ENCODE results near the gene B4GAT1. TPM values are rescaled to one million over a fixed set of nuclear protein-coding genes. Genes with fewer than 3 reads are reported as not detected.

The B4GAT1 gene
- 24.9 and 28.6 TPM in 2 replicates for total RNA-seq (2014; rRNA removed; shearing (Covaris generic))

GRCh38 chr11:66347425-66348276 is at the start of gene B4GAT1:
TSS of gene B4GAT1 (minus strand) at chr11:66347629. CDS start at chr11:66347545, 84 bp downstream.

DNA sequence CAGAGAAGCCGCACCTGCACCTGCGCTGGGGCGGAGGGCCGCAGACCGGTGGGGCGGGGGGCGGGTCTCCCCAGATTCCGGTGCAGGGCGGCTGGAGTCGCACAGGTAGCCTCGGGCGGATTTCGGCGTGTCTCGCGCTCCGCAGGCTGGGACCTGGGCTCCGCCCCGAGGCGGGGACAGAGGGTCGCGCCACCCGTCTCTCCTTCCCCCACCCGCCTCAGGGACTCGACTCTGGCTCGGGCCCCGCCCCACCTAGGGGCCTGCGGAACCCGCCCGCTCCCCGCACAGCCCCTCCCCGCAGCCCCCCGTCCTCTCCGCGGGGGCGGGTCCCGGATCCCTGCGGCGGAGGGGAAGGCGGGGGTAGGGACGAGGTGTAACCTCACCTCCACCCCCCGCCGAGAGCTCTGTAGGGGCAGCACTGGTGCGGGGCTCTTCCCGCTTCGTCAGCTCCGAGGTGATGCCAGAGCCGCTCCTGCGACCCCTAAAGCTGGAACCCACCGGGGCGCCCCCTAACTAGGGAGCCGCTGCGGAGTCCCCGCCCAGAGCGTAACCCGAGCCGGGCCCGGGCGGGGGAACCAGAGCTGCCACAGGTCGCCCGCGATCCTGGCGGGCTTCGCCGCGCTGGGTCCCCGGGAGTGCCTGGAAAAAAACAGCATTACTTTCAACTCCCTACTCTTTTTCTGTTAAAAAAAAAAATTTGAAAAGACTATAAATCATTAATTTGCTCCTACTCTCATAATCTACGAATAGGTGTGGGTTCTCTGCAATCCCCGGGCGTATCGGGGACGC is 24.4 kb upstream of the B4GAT1 start, which contains the start of gene SLC29A2:
Gene SLC29A2, minus strand, starts transcription at position 134 of the 789 bp plus-strand sequence. CDS start 169 bp downstream, outside the sequence.

DNA sequence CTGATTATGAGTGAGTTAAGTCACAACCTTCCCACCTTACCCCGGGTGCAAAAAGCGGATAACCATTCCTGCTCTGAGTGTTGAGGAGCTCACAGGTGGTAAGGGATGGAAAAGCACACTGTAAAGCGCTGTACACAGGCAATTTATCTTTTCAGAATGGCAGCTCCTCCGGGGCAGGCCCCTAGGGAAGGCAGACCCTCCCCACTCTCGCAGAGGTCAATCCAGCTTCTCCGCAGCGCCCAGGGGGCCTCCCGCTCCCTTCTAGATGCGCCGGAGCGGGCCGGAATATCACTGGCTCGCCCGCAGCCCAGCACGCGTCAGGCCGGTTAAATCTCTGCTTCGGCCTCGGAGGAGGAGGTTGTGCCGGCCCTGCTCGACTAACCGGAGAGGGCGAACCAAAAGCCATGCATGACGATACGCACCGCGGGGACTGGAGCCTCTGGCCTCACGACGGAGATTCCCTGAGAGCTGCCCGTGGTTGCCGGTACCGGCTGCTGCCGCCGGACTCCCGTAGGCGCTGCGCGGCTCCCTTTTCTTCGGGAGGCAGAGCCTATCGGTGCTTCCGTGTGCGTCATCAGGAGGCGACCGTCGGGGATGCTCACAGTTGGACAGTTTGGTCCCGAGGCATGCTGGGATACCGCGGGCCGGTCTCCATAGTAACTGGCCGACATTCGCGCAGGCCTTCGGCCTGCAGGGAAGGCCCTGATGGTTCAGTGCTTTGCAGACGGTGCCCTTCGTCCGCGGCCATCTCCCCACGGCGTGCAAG is 2.7 kb downstream of the B4GAT1 start, which contains the start of gene BRMS1:
Gene BRMS1, minus strand, starts transcription at position 555 of the 766 bp plus-strand sequence. CDS start 2,870 bp downstream, outside the sequence.

DNA sequence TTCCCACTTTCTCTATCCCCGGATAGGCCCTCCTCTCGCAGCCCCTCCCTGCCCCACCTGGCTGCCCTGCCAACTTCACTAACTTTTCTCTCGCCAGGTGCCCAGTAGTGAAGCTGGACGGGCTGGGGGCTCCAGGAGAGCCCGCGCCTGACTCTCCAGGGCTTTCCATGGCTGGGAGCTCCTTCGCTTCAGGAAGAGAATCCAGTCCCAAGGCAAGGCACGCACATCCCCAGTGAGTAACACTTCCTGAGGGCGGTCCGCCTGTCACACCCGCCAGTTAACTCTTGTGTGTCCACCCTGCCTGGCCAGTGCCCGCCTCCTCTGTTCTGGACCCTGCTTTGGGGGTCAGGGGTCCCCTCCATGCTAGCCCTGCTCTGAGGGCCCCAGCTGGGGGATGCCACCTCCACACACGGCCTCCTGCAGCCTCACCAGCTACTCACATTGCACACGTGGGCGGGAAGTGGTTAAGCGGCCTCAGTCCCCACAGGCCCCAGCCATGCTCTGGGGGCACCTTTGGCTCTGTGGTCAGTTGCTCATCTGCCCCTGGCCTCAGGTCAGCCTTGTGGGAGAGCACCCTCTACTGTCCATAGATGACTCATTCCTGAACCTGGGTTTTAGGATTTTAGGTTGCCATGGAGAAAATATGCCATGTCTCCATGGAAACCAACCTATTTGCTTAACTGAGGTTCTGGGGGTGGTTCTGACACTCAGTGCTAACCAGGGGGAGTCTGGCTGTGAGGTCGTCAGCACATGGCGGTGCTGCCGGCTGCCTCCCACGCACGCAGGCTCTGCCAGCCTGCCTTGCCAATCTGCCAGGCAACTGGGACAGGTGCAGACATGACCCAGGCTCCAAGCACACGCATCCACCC is 11.0 kb downstream of the B4GAT1 start, which contains the start of gene RIN1:
Gene RIN1, minus strand, starts transcription at position 201 of the 869 bp plus-strand sequence. Its CDS starts 32 bp downstream, at position 169.

DNA sequence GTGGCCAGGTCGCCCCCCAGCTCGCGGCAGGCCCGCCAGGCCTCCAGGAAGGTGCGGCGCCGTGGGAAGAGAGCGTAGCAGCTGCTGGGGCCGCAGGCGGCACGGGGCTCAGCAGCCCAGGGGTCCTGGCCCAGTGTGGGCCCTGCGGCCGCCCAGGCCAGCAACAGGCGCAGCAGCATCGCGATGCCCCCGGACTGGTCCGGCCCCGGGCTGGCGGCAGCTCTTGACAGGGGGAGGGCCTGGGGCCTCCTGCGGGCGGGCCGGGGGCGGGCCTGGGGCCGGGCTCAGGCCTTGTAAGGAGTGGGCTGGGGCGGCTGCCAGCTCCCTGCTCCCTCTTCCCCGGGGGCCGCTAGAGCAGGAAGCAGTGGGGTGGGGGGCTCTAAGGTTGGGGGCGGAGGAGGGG is 30.6 kb downstream of the B4GAT1 start, which contains the start of gene CD248:
Gene CD248, minus strand, starts transcription at position 196 of the 403 bp plus-strand sequence. Its CDS starts 17 bp downstream, at position 179.

Small RNA genes within 50 kb of the gene (small RNA-seq; reads per million reads assigned to genes)
- gene RF00017 (not detected), gene RNU1-84P (not detected)

Other genes with a start within 250 kb of the B4GAT1 start
- gene KLC2, start 89.9 kb downstream of the B4GAT1 start, total RNA-seq (2014; rRNA removed; shearing (Covaris generic)): 23.0 and 24.2 TPM in 2 replicates
- 158 and 177 TPM in 2 replicates for gene RAB1B, start 79.0 kb downstream of the B4GAT1 start, total RNA-seq (2014; rRNA removed; shearing (Covaris generic))
- gene CNIH2, start 69.5 kb downstream of the B4GAT1 start, total RNA-seq (2014; rRNA removed; shearing (Covaris generic)): 8.3 and 12.4 TPM in 2 replicates
- gene YIF1A, start 58.5 kb downstream of the B4GAT1 start, total RNA-seq (2014; rRNA removed; shearing (Covaris generic)): 105 and 132 TPM in 2 replicates
- 0.08 TPM in 1 of 2 replicates, not detected in the other for gene TMEM151A, start 55.7 kb downstream of the B4GAT1 start, total RNA-seq (2014; rRNA removed; shearing (Covaris generic))
- not detected in 2 replicates for gene CD248, start 30.6 kb downstream of the B4GAT1 start, total RNA-seq (2014; rRNA removed; shearing (Covaris generic))
- 43.6 and 47.2 TPM in 2 replicates for gene RIN1, start 11.2 kb downstream of the B4GAT1 start, total RNA-seq (2014; rRNA removed; shearing (Covaris generic))
- gene BRMS1, start 2.5 kb downstream of the B4GAT1 start, total RNA-seq (2014; rRNA removed; shearing (Covaris generic)): 67.3 and 77.0 TPM in 2 replicates
- 4.5 and 6.0 TPM in 2 replicates for gene SLC29A2, start 24.1 kb upstream of the B4GAT1 start, total RNA-seq (2014; rRNA removed; shearing (Covaris generic))
- gene NPAS4, start 73.4 kb upstream of the B4GAT1 start, total RNA-seq (2014; rRNA removed; shearing (Covaris generic)): not detected in 2 replicates
- gene MRPL11, start 91.2 kb upstream of the B4GAT1 start, total RNA-seq (2014; rRNA removed; shearing (Covaris generic)): 109 and 113 TPM in 2 replicates
- 12.8 and 15.4 TPM in 2 replicates for gene PELI3, start 119.3 kb upstream of the B4GAT1 start, total RNA-seq (2014; rRNA removed; shearing (Covaris generic))
- gene DPP3, start 132.8 kb upstream of the B4GAT1 start, total RNA-seq (2014; rRNA removed; shearing (Covaris generic)): 71.8 and 82.1 TPM in 2 replicates
- gene BBS1, start 163.0 kb upstream of the B4GAT1 start, total RNA-seq (2014; rRNA removed; shearing (Covaris generic)): 22.4 and 28.0 TPM in 2 replicates
- gene ZDHHC24, start 198.4 kb upstream of the B4GAT1 start, total RNA-seq (2014; rRNA removed; shearing (Covaris generic)): 16.7 and 17.1 TPM in 2 replicates
- not detected in 2 replicates for gene ACTN3, start 199.3 kb upstream of the B4GAT1 start, total RNA-seq (2014; rRNA removed; shearing (Covaris generic))
- 38.9 and 40.9 TPM in 2 replicates for gene CTSF, start 221.0 kb upstream of the B4GAT1 start, total RNA-seq (2014; rRNA removed; shearing (Covaris generic))
- gene CCDC87, start 245.4 kb upstream of the B4GAT1 start, total RNA-seq (2014; rRNA removed; shearing (Covaris generic)): 0.11 TPM in 1 of 2 replicates, not detected in the other
- gene CCS, start 245.6 kb upstream of the B4GAT1 start, total RNA-seq (2014; rRNA removed; shearing (Covaris generic)): 24.3 and 27.7 TPM in 2 replicates